ENCODE measurements around the gene GBGT1.
A peak's percentile ranks its signal among the peaks of the same experiment; 100 is the strongest.
"Not testable (repeated sequence)": the region's sequence is repeated elsewhere in the genome, so short reads cannot be mapped to it uniquely, and the experiment has no call there.

Gene GBGT1

GRCh38 chr9:133163504-133164172, at the start of gene GBGT1:
Gene GBGT1 (minus strand): TSS chr9:133163914. CDS start chr9:133162412, 1,502 bp downstream.
- H3K4me3 ChIP-seq: peak within 1 kb of the TSS; percentile 54 to 55
- peak; percentile 73 to 83 for DNase-seq
- H3K4me1 ChIP-seq: peaks cover 0 to 16% (median 14%) of the 10 kb centered on the region in 4 donors
- TF ChIP-seq, protein P1, sequence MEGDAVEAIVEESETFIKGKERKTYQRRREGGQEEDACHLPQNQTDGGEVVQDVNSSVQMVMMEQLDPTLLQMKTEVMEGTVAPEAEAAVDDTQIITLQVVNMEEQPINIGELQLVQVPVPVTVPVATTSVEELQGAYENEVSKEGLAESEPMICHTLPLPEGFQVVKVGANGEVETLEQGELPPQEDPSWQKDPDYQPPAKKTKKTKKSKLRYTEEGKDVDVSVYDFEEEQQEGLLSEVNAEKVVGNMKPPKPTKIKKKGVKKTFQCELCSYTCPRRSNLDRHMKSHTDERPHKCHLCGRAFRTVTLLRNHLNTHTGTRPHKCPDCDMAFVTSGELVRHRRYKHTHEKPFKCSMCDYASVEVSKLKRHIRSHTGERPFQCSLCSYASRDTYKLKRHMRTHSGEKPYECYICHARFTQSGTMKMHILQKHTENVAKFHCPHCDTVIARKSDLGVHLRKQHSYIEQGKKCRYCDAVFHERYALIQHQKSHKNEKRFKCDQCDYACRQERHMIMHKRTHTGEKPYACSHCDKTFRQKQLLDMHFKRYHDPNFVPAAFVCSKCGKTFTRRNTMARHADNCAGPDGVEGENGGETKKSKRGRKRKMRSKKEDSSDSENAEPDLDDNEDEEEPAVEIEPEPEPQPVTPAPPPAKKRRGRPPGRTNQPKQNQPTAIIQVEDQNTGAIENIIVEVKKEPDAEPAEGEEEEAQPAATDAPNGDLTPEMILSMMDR (IDR thresholded peaks at IDR 0.05): no peak
- peaks cover 0 to 9% (median 0%) of the 10 kb centered on the region in 3 donors for H3K36me3 ChIP-seq
- peaks cover 0 to 25% of the 10 kb centered on the region in 2 donors for H3K27me3 ChIP-seq
- H3K9me3 ChIP-seq: no peaks in the 10 kb centered on the region
- intact Hi-C loops (cut with DNase I; ENCODE audit: low total_unique reads): no loop called here
- peak within 1 kb of the TSS; percentile 60 to 64 for H3K27ac ChIP-seq

- no peaks in the 10 kb centered on the region for H3K9me3 ChIP-seq
- TF ChIP-seq, protein P1 (IDR thresholded peaks at IDR 0.05): no peak
- H3K27me3 ChIP-seq: peaks cover 0 to 31% of the 10 kb centered on the region in 2 donors
- intact Hi-C loops (cut with DNase I; ENCODE audit: low total_unique reads): no loop called here
- peak in 1 of 2 donors; percentile 32 for DNase-seq
- no peak overlapping the region for H3K4me3 ChIP-seq
- H3K4me1 ChIP-seq: no peaks in the 10 kb centered on the region
- no peak overlapping the region for H3K27ac ChIP-seq
- no peaks in the 10 kb centered on the region for H3K36me3 ChIP-seq
Observed at GRCh38 chr9:133210609-133211008, 46.9 kb upstream of the GBGT1 start.

- intact Hi-C loops (cut with DNase I; ENCODE audit: low total_unique reads): no loop called here
- Histone ChIP-seq H3K36me3 (no peaks in the 10 kb centered on the region), H3K27me3 (peaks cover 0 to 31% of the 10 kb centered on the region in 2 donors), H3K4me1 (no peaks in the 10 kb centered on the region), H3K9me3 (no peaks in the 10 kb centered on the region), H3K4me3 (no peak overlapping the region), H3K27ac (no peak overlapping the region)
- DNase-seq: no peak
- TF ChIP-seq, protein P1 (IDR thresholded peaks at IDR 0.05): no peak
Observed at GRCh38 chr9:133210202-133210532, 46.5 kb upstream of the GBGT1 start.

GRCh38 chr9:133209327-133210201, 45.9 kb upstream of the GBGT1 start:
- H3K27ac ChIP-seq; intact Hi-C loops (cut with DNase I; ENCODE audit: low total_unique reads); H3K36me3 ChIP-seq; H3K4me3 ChIP-seq; H3K4me1 ChIP-seq; H3K9me3 ChIP-seq: not testable (repeated sequence)
- peaks cover 0 to 34% of the 10 kb centered on the region in 2 donors for H3K27me3 ChIP-seq
- DNase-seq: peak in 1 of 2 donors; percentile 48

GRCh38 chr9:133208880-133209300, 45.2 kb upstream of the GBGT1 start, which contains the start of gene OBP2B:
Gene OBP2B (minus strand): TSS chr9:133209250. CDS start chr9:133209199, 51 bp downstream.
- H3K36me3 ChIP-seq; H3K4me1 ChIP-seq; H3K9me3 ChIP-seq; intact Hi-C loops (cut with DNase I; ENCODE audit: low total_unique reads); H3K27ac ChIP-seq; DNase-seq; H3K4me3 ChIP-seq: not testable (repeated sequence)
- H3K27me3 ChIP-seq: peaks cover 0 to 41% of the 10 kb centered on the region in 2 donors

DNA sequence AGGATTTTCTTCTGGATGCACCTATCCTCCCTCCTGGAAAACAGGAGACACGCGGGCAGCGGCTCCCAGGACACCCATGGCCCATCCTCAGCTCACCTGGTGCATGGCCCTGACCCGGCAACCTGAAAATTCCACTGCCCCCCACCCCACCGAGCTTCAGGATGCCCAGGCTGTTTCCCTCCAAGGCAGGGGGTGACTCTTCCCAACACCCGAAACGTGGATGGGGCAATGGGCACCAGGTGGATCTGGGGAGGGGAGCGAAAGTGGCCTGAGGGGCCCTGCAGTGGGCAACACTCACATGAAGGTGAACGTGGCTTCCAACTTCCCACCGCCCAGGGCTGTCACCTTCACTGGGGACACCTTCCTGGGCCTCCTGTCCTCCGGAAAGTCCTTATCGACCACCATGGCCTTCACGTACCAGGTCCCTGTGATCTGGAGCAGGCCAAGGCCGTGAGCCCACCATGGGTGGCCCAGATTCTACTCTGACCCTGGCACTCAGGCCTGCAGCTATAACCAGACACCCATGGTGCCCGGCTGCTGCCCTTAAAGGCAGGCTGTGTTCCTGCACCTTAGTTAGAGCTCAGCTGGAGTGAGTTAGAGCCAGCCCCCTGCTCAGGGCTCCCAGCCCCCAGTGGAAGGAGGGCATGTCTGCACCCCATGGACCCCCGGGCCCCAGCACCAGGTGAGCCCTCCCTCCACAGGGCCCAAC, 44.6 kb upstream of the GBGT1 start:
- H3K4me3 ChIP-seq; DNase-seq; H3K9me3 ChIP-seq; H3K36me3 ChIP-seq; H3K4me1 ChIP-seq; intact Hi-C loops (cut with DNase I; ENCODE audit: low total_unique reads); H3K27ac ChIP-seq: not testable (repeated sequence)
- peaks cover 0 to 45% of the 10 kb centered on the region in 2 donors for H3K27me3 ChIP-seq

Measured in tibial artery (tissue), 4 donors.